ENCODE measurements around the gene ETS1.
A peak's percentile ranks its signal among the peaks of the same experiment; 100 is the strongest.

Gene ETS1

GRCh38 chr11:128625746-128626145, 38.4 kb upstream of the ETS1 start:
- peak; percentile 24 for DNase-seq (ENCODE audit: low read depth)
- no peak for TF ChIP-seq POLR2A (IDR thresholded peaks at IDR 0.05; ENCODE audit: extremely low read depth, insufficient read length)
- H3K4me3 ChIP-seq (ENCODE audit: low read depth, low read length), result no peak overlapping the region

DNA sequence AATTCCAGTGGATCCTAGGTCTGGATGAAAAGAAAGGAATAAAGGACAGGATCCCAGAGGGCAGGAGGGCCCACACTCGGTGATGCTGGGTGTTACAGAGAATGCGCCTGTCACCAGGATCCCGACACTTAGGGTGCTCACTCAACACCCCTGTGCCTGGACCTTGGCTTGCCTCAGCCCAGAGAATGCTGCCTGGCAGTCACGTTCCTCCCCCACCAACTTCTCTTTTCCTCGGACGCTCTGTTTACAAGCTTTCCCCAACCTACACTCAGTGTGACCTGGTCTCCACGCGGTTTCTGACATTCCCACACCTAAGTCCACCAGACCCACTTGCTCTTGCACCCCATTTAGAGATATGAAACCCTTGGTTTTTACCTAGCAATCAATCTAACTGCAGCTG, 38.0 kb upstream of the ETS1 start:
- DNase-seq (ENCODE audit: low read depth), result peak; percentile 64

DNA sequence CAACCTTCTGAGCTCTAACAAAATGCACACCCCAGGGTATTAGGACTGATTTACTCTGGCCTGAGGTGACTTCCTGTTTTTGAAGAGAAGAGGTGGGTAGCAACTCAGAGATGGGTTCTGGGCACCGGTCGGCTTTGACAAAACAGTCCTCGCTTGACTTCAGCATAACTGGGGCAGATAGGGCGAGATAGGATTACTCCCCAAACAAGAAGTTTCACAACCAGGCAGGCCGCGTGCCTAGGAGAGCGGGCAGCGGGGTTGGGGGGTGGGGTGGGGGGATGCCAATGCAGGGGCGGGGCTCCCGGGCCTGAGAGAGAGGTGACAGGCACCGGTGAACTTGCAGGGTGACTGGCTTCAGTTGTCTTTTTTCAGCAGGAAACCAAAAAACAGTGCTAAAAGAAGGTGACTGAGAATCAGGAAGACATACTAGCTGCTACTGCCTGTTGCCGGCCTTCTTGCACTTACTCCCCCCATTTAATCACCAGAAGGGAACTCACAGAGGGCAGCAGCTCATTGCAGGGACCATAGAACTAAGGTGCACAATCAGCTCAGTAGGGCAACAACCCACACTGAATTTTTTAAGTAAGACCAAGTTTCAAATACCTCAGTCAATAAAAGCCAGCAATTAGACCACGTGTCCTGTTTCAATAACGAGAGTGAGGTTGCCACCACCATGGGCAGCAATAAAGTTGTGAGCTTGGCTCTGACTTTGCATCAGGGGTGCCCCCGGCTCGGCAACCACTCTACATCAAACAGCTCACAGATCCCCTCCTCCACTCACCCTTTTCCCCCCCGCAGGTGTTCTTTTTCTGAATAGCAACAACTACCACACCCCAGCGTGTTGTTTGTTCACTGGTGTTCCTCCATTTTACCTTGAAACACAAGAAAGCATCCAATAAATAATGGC, 37.2 kb upstream of the ETS1 start:
- peak; percentile 82 for DNase-seq (ENCODE audit: low read depth)
- no peak overlapping the region for H3K4me3 ChIP-seq (ENCODE audit: low read depth, low read length)
- no peak for TF ChIP-seq MAX (IDR thresholded peaks at IDR 0.05; ENCODE audit: low read depth, low read length)
- TF ChIP-seq CTCF (IDR thresholded peaks at IDR 0.05; ENCODE audit: low read depth, low read length), result no peak
- TF ChIP-seq POLR2A (IDR thresholded peaks at IDR 0.05; ENCODE audit: extremely low read depth, insufficient read length), result no peak
- TF ChIP-seq MYC (IDR thresholded peaks at IDR 0.05; ENCODE audit: low read depth, low read length), result no peak; the same call in 1 of the 2 replicates

More for the DNA sequence above, 38.0 kb upstream of the ETS1 start:
- no peak for TF ChIP-seq POLR2A (IDR thresholded peaks at IDR 0.05; ENCODE audit: extremely low read depth, insufficient read length)
- TF ChIP-seq MAX (IDR thresholded peaks at IDR 0.05; ENCODE audit: low read depth, low read length), result peak; percentile 46
- no peak for TF ChIP-seq MYC (IDR thresholded peaks at IDR 0.05; ENCODE audit: low read depth, low read length)
- TF ChIP-seq CTCF (IDR thresholded peaks at IDR 0.05; ENCODE audit: low read depth, low read length), result no peak
- H3K4me3 ChIP-seq (ENCODE audit: low read depth, low read length), result no peak overlapping the region

- TF ChIP-seq MAX (IDR thresholded peaks at IDR 0.05; ENCODE audit: low read depth, low read length) (no peak), POLR2A (IDR thresholded peaks at IDR 0.05; ENCODE audit: extremely low read depth, insufficient read length) (no peak), MYC (IDR thresholded peaks at IDR 0.05; ENCODE audit: low read depth, low read length) (no peak)
- H3K4me3 ChIP-seq (ENCODE audit: low read depth, low read length), result no peak overlapping the region
- DNase-seq (ENCODE audit: low read depth), result no peak
Observed at GRCh38 chr11:128623091-128623490, 35.7 kb upstream of the ETS1 start.

- peak; percentile 15 for DNase-seq (ENCODE audit: low read depth)
- no peak overlapping the region for H3K4me3 ChIP-seq (ENCODE audit: low read depth, low read length)
- TF ChIP-seq CTCF (IDR thresholded peaks at IDR 0.05; ENCODE audit: low read depth, low read length) (no peak), MYC (IDR thresholded peaks at IDR 0.05; ENCODE audit: low read depth, low read length) (no peak), POLR2A (IDR thresholded peaks at IDR 0.05; ENCODE audit: extremely low read depth, insufficient read length) (no peak), MAX (IDR thresholded peaks at IDR 0.05; ENCODE audit: low read depth, low read length) (no peak)
Observed at GRCh38 chr11:128621601-128622501, 34.5 kb upstream of the ETS1 start.

GRCh38 chr11:128620309-128621100, 33.1 kb upstream of the ETS1 start:
- TF ChIP-seq MAX (IDR thresholded peaks at IDR 0.05; ENCODE audit: low read depth, low read length) (no peak), CTCF (IDR thresholded peaks at IDR 0.05; ENCODE audit: low read depth, low read length) (no peak), MYC (IDR thresholded peaks at IDR 0.05; ENCODE audit: low read depth, low read length) (no peak), POLR2A (IDR thresholded peaks at IDR 0.05; ENCODE audit: extremely low read depth, insufficient read length) (no peak)
- no peak for DNase-seq (ENCODE audit: low read depth)
- H3K4me3 ChIP-seq (ENCODE audit: low read depth, low read length), result no peak overlapping the region
